ENCODE data around the gene FAHD1.

Gene FAHD1

DNA sequence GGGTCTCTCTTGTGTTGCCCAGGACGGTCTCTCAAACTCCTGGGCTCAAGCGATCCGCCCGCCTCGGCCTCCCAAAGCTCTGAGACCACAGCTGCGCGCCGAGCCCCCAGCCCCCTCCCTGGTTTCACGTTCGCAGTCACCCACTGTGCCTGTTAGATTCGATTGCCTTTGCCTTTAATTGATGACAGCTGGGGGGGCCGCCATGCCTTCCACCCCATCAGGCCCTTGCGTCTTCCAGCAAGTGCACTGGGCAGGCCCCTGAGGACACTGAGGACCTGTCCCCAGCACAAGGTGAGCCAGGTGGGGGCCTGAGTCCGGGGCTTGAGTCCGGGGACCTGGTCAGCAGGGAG, 36.8 kb upstream of the FAHD1 start:
- DNase-seq (ENCODE audit: low read depth) = no peak
- TF ChIP-seq, protein P1, sequence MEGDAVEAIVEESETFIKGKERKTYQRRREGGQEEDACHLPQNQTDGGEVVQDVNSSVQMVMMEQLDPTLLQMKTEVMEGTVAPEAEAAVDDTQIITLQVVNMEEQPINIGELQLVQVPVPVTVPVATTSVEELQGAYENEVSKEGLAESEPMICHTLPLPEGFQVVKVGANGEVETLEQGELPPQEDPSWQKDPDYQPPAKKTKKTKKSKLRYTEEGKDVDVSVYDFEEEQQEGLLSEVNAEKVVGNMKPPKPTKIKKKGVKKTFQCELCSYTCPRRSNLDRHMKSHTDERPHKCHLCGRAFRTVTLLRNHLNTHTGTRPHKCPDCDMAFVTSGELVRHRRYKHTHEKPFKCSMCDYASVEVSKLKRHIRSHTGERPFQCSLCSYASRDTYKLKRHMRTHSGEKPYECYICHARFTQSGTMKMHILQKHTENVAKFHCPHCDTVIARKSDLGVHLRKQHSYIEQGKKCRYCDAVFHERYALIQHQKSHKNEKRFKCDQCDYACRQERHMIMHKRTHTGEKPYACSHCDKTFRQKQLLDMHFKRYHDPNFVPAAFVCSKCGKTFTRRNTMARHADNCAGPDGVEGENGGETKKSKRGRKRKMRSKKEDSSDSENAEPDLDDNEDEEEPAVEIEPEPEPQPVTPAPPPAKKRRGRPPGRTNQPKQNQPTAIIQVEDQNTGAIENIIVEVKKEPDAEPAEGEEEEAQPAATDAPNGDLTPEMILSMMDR (IDR thresholded peaks at IDR 0.05; ENCODE audit: insufficient read depth, low read depth, low read length, missing control alignments) = no peak

DNA sequence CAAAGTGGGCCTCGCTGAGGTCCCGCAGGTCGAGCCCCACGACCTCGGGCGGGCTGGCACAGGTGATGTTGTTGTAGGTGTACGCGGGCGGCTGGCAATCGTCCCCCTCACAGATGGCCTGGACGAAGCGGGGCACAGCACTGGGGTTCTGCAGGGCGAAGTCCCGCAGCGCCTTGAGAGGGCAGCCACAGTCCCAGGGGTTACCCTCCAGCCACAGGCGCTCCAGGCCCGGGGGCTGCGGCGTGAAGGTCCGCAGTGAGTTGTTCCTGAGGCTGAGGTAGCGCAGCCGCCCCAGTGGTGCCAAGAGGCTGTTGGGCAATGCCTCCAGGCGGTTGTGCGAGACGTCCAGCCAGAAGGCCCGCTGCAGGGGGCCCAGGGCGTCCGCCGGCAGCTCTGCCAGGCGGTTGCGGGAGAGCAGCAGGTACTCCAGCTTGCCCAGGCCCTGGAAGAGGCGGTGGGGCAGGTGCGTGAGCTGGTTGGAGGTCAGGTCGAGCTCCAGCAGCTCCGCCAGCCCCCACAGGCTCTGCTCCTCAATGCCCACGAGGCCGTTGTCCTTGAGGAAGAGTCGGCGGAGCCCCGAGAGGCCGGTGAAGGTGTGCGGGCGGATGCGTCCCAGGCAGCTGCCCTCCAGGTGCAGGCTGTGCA, 36.3 kb upstream of the FAHD1 start:
- no peak overlapping the region for H3K4me3 ChIP-seq (ENCODE audit: low read depth, low read length)
- TF ChIP-seq, protein P1 (IDR thresholded peaks at IDR 0.05; ENCODE audit: insufficient read depth, low read depth, low read length, missing control alignments) = no peak
- no peak for DNase-seq (ENCODE audit: low read depth)

More for the DNA sequence above, 36.8 kb upstream of the FAHD1 start:
- H3K4me3 ChIP-seq (ENCODE audit: low read depth, low read length) = no peak overlapping the region

DNA sequence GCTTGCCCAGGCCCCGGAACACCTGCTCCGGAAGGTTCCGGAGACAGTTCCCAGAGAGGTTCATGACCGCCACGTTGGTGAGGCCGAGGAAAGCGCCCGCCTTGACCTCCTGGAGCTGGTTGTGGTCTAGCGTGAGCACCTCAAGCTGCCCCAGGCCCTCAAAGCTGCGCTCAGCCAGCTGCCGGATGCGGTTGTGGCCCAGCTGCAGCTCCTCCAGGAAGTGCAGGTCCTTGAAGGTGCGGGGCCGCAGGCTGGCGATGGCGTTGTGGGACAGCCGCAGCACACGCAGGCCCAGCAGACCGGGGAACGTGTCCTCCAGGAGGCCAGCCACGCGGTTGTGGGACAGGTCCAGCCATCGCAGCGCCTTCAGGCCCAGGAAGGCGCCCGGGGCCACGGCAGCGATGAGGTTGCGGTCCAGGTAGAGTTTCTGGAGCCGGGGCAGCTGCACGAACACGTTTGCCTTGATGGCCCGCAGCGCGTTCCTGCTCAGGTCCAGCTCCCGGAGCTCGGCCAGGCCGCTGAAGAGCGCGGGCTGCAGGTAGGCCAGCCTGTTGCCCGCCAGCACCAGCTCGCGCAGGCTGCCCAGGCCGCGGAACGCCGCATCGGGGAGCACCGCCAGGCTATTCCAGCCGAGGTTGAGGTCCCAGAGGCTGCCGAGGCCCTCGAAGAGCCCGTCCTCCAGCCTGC, 35.6 kb upstream of the FAHD1 start:
- H3K4me3 ChIP-seq (ENCODE audit: low read depth, low read length) = no peak overlapping the region
- TF ChIP-seq, protein P1 (IDR thresholded peaks at IDR 0.05; ENCODE audit: insufficient read depth, low read depth, low read length, missing control alignments) = no peak
- DNase-seq (ENCODE audit: low read depth) = no peak

DNA sequence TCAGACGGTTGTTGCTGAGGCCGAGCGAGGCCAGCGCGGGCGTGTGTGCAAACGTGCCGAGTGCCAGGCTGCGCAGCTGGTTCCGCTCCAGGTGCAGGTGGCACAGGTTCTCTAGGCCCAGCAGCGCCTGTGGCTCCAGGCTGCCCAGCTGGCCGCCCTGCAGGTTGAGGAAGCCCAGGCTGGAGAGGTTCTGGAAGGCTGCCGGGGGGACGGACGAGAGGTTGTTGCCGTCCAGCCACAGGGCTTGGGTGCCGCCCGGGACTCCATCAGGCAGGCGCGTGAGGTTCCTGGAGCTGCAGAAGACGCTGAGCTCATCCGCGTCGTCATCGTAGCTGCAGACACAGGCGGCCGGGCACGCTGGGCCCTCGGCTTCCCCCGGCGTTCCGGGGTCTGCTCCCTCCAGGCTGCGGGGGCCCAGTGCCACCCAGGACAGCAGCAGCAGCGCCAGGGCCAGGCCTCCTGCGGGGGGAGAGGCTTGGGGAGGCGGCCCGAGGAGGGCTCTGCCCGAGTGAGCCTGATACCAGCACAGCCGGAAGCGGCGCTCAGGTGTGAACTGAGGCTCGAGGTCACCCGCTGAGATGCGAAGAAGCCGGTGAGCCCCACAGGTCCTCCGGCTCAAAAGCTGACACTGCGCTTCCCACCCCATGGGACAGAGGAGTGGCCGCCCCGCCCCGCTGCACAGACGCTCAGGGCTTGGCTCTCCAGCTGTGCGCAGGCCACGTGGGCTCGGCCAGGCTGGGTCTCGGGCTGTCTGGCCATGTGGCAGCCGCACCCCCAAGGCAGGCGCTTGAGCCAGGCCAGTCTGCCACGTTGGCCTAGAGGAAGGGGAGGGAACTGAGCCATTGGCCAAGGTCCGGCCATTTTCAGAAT, 34.8 kb upstream of the FAHD1 start:
- H3K4me3 ChIP-seq (ENCODE audit: low read depth, low read length) = no peak overlapping the region
- TF ChIP-seq, protein P1 (IDR thresholded peaks at IDR 0.05; ENCODE audit: insufficient read depth, low read depth, low read length, missing control alignments) = no peak
- no peak for DNase-seq (ENCODE audit: low read depth)

DNA sequence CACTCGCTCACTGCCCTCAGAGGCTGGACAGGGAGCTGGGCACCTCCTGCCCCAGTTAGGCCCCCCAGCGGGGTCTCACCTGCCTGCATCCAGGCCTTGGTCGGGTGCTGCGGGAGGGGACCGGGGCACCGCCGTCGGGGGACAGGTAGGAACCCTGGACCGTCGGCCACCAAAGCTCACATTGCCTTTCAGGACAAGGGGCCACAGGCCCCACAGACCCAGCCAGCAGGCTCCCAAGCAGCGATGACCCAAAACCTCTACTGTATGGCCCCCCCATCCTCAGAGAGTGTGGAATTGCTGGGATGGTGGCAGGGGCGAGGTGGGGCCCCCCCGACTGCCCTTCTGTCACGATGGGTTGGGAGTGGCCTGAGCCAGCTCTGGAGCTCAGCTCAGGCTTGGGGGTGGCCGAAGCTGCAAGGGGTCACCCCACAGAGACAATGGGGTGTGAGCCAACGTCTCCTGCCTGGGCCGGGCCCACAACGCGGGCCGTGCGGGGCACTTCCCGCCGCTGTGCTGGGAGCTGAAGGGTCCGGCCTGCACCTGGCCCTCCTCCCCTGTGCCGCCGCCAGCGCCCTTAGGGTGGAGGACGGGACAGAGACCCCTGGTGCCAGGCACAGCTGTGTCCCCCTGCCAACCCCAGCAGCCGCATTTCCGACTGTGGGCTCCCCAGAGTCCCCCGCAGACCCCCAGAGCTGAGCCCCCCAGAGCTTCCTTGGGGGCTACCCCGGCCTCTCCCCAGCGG, 34.0 kb upstream of the FAHD1 start:
- no peak overlapping the region for H3K4me3 ChIP-seq (ENCODE audit: low read depth, low read length)
- DNase-seq (ENCODE audit: low read depth) = no peak
- TF ChIP-seq, protein P1 (IDR thresholded peaks at IDR 0.05; ENCODE audit: insufficient read depth, low read depth, low read length, missing control alignments) = no peak

DNA sequence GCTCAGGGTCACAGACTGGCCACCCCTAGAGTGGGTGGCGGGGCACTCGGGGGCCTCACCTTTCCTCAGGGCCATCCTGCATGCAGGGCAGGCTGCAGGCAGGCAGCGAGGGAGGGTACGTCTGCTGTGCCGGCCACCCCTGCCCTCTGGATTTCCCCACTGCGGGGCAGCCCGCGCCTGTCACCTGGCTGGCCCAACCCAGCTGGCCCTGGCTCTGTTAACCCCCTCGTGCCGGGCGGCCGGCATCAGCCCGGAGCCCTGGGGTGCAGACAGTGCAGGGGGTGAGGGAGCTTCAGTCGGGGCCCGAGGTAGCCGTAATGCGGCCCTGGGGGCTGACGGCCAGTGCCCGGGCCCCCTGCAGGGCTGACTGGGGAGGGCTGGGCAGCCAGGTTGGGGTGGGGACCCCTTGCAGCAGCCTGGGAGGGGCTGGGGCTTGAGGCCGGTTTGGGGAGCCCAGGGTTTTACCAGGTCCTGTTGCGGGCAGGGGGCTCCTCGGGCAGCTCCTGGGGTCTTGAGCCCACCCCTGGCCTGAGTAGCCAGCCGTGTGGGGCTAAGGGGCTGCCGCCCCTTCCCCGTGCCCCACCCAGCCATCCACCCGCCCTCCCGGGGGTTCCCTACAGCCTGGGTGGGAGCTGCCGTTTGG, 33.3 kb upstream of the FAHD1 start, which contains the start of gene IGFALS:
Gene IGFALS (minus strand): TSS at position 128 of the 643 bp plus-strand sequence. CDS start 53 bp downstream, at position 75.
- no peak for DNase-seq (ENCODE audit: low read depth)
- no peak within 1 kb of the TSS for H3K4me3 ChIP-seq (ENCODE audit: low read depth, low read length)
- TF ChIP-seq, protein P1 (IDR thresholded peaks at IDR 0.05; ENCODE audit: insufficient read depth, low read depth, low read length, missing control alignments) = no peak

Data from GM12865 (cell line).